H1 (cell line): ENCODE results near the gene SKAP2. TPM values are rescaled to one million over a fixed set of nuclear protein-coding genes. Genes with fewer than 3 reads are reported as not detected.

Experiments
- EZH2 ChIP-seq: fragments of 200-600 bp; sonication (generic); IDR thresholded peaks from 2 replicates; pipeline ENCODE4 v1.7.1; 2012; ENCODE audit warnings: low read depth, mild to moderate bottlenecking, moderate library complexity, low read length, inconsistent platforms; ENCODE audit not compliant: severe bottlenecking
- SIRT6 ChIP-seq: IDR thresholded peaks from one replicate; pipeline ENCODE4 v1.7.1; 2012; ENCODE audit warnings: low read length, inconsistent platforms
- SIX5 ChIP-seq: IDR thresholded peaks from 2 replicates; pipeline ENCODE4 v1.6.1; 2011; ENCODE audit warnings: mild to moderate bottlenecking, low read depth, low read length
- TCF12 ChIP-seq: IDR thresholded peaks from 2 replicates; pipeline ENCODE4 v1.6.1; 2011; ENCODE audit warnings: low read depth, mild to moderate bottlenecking, low read length
- polyA plus RNA-seq, 7 experiments: library from polyadenylated mRNA; depleted of rRNA in 3 of 7; stranded (reverse) in 5 of 7; unstranded in 2 of 7; fragments of >200 nt in 5 of 7; fragments of 200-250 nt in 2 of 7; gene quantifications; 1 replicate in 5 of 7; 2 replicates in 1 of 7; 4 replicates in 1 of 7; pipeline versions ENCODE4 v1.2.1 to v1.2.3, GENCODE V29; 2011 to 2013; ENCODE audit warnings: missing spikeins in 2 of 7, mixed read lengths in 2 of 7
- total RNA-seq: library from RNA; stranded (reverse); fragmentation: NEBNext Ultra II Directional; extraction: Animal tissue kit (Norgen Biotek cat#: 25700); gene quantifications from 2 replicates; pipeline ENCODE4 v1.2.1, GENCODE V29; 2021
- TF ChIP-seq, protein P1 (sequence below): IDR thresholded peaks from 2 replicates; pipeline ENCODE4 v1.6.1; 2011; ENCODE audit warnings: low read depth, mild to moderate bottlenecking, low read length; ENCODE audit not compliant: insufficient read depth

The SKAP2 gene
- total and polyA plus RNA-seq, 2 of the 8 experiments (the other 6 are each of a cell fraction or from before 2014, with no cell fraction given) = 0.53 to 5.1 TPM

GRCh38 chr7:26653430-26654399, 210.7 kb downstream of the SKAP2 start (continued):
- TF ChIP-seq, protein P1, sequence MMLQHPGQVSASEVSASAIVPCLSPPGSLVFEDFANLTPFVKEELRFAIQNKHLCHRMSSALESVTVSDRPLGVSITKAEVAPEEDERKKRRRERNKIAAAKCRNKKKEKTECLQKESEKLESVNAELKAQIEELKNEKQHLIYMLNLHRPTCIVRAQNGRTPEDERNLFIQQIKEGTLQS = no peak
- TF ChIP-seq EZH2 = no peak
- TF ChIP-seq TCF12 = no peak
- TF ChIP-seq SIX5 = no peak
- no peak for TF ChIP-seq SIRT6
- TF ChIP-seq, all 59 proteins: peak for 0
